Lower leg skin (tissue), 4 donors: Measurements from ENCODE around the gene PALLD. TPM values are rescaled to one million over a fixed set of nuclear protein-coding genes. Genes with fewer than 3 reads are reported as not detected.

Experiments
- DNase-seq, 2 donors: peaks; one replicate each; pipeline ENCODE4 v3.0.0-alpha.2; 2019; ENCODE audit warnings: low spot score in 2 of 2
- H3K4me3 ChIP-seq: fragments of 200-600 bp; sonication (generic); 2 replicates; pipeline ENCODE4 v1.5.1; 2017; ENCODE audit warnings: mild to moderate bottlenecking, low read depth; ENCODE audit not compliant: poor library complexity, severe bottlenecking
- CTCF ChIP-seq, 3 donors: fragments of 450-650 bp; IDR thresholded peaks; one replicate each; pipeline ENCODE4 v1.5.1; 2016; ENCODE audit warnings: antibody characterized with exemption in 3 of 3, mild to moderate bottlenecking in 3 of 3, moderate library complexity in 2 of 3
- POLR2A ChIP-seq, 2 donors: fragments of 450-650 bp; IDR thresholded peaks; one replicate each; pipeline ENCODE4 v1.6.1; 2016 to 2017; ENCODE audit warnings: antibody characterized with exemption in 2 of 2, mild to moderate bottlenecking in 1 of 2, moderate library complexity in 1 of 2
- WGBS, 2 donors: methylation state at CpG; one replicate each; pipeline ENCODE4 v1.1.5; 2018; 5-methylcytosine and 5-hydroxymethylcytosine counted together
- intact Hi-C: fragments of 100-400 bp; cut with DNase I; formaldehyde crosslinking; loops from one replicate; pipeline ENCODE4 v1.15.0; 2023; ENCODE audit warnings: low total_unique reads
- total RNA-seq, 4 donors: library from RNA; depleted of rRNA; stranded (reverse); fragments of >200 nt; gene quantifications; one replicate each; pipeline ENCODE4 v1.1.0, GENCODE V29; 2016

Gene PALLD
- total RNA-seq, 4 donors from 2014 or later: 46.1 to 103 (median 77.6) TPM

- 97% methylated on average over 1 of the region's 1 CpG for WGBS, 2 donors
- TF ChIP-seq CTCF (IDR thresholded peaks at IDR 0.05) (no peak), POLR2A (IDR thresholded peaks at IDR 0.05) (no peak)
- no peak overlapping the region for H3K4me3 ChIP-seq
- no peak for DNase-seq
- intact Hi-C loops: no loop called here
Observed at GRCh38 chr4:168719725-168720124, 222.9 kb downstream of the PALLD start.

- WGBS, 2 donors: 77 to 87% methylated on average over 4 of the region's 4 CpGs
- H3K4me3 ChIP-seq: no peak overlapping the region
- intact Hi-C loops: no loop called here
- DNase-seq: no peak
- TF ChIP-seq POLR2A (IDR thresholded peaks at IDR 0.05) (no peak), CTCF (IDR thresholded peaks at IDR 0.05) (no peak)
Observed at GRCh38 chr4:168720396-168720900, 223.6 kb downstream of the PALLD start.

- TF ChIP-seq CTCF (IDR thresholded peaks at IDR 0.05): no peak
- no peak overlapping the region for H3K4me3 ChIP-seq
- 84 to 88% methylated on average over 2 of the region's 2 CpGs for WGBS, 2 donors
- no peak for DNase-seq
- intact Hi-C loops: no loop called here
Observed at GRCh38 chr4:168722391-168722790, 225.5 kb downstream of the PALLD start.

- intact Hi-C loops: no loop called here
- no peak for DNase-seq
- TF ChIP-seq POLR2A (IDR thresholded peaks at IDR 0.05) (no peak), CTCF (IDR thresholded peaks at IDR 0.05) (no peak)
- H3K4me3 ChIP-seq: no peak overlapping the region
- WGBS, 2 donors: 57 to 76% methylated on average over 3 of the region's 3 CpGs
Observed at GRCh38 chr4:168723020-168723419, 226.2 kb downstream of the PALLD start.

- TF ChIP-seq POLR2A (IDR thresholded peaks at IDR 0.05): no peak
- no peak for TF ChIP-seq CTCF (IDR thresholded peaks at IDR 0.05)
- intact Hi-C loops: no loop called here
- DNase-seq: no peak
- 73 to 77% methylated on average over 4 of the region's 4 CpGs for WGBS, 2 donors
- H3K4me3 ChIP-seq: no peak overlapping the region
Observed at GRCh38 chr4:168723569-168723968, 226.7 kb downstream of the PALLD start.

GRCh38 chr4:168724243-168724642, 227.4 kb downstream of the PALLD start:
- H3K4me3 ChIP-seq: no peak overlapping the region
- intact Hi-C loops: no loop called here
- no peak for DNase-seq
- TF ChIP-seq CTCF (IDR thresholded peaks at IDR 0.05) (no peak), POLR2A (IDR thresholded peaks at IDR 0.05) (no peak)
